Measurements from ENCODE around the gene POLR1E. TPM values are rescaled to one million over a fixed set of nuclear protein-coding genes. Genes with fewer than 3 reads are reported as not detected.

POLR1E gene
- total RNA-seq, 1 experiment from 2014 or later: 31.4 TPM

DNA sequence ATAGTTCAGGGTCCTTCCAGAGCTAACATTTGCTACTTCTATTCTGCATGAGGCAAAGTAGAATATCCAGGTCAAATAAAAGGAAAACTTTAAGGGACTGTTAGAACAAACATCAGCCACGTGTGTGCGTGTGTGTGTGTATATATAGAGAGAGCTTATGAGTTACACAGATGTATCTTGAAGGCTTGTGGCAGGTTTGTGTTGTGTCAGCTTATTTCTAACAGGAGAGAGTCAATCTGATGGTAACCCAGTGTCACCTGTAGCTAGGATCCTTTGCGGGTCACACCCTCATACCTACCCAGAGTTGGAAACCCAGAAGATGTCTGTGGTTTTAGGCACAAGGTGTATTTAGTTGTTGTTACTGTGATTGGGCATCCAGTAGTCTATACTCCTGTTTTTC is 12.7 kb downstream of the POLR1E start:
- DNase-seq (ENCODE audit: low spot score) (no peak), ATAC-seq (no peak)
- Mint-ChIP-seq H3K27ac (no peak overlapping the region), H3K4me1 (no peaks in the 10 kb centered on the region), H3K4me3 (no peak overlapping the region), H3K36me3 (peaks cover 87% of the 10 kb centered on the region), H3K9me3 (no peaks in the 10 kb centered on the region), H3K27me3 (ENCODE audit: low read depth) (no peaks in the 10 kb centered on the region)
- ChIA-PET POLR2A (no interaction called here), CTCF (interaction anchor here (0.5 kb wide), 1 partner anchor 55 kb away, joined by 4 read pairs; no protein-coding TSS in a partner anchor)
- TF ChIP-seq, protein P1, sequence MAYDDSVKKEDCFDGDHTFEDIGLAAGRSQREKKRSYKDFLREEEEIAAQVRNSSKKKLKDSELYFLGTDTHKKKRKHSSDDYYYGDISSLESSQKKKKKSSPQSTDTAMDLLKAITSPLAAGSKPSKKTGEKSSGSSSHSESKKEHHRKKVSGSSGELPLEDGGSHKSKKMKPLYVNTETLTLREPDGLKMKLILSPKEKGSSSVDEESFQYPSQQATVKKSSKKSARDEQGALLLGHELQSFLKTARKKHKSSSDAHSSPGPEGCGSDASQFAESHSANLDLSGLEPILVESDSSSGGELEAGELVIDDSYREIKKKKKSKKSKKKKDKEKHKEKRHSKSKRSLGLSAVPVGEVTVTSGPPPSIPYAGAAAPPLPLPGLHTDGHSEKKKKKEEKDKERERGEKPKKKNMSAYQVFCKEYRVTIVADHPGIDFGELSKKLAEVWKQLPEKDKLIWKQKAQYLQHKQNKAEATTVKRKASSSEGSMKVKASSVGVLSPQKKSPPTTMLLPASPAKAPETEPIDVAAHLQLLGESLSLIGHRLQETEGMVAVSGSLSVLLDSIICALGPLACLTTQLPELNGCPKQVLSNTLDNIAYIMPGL (CRISPR knock-in tag; IDR thresholded peaks at IDR 0.05): no peak
- TF ChIP-seq FOXK1 (CRISPR knock-in tag; IDR thresholded peaks at IDR 0.05) (no peak), NR3C1 (CRISPR knock-in tag; conservative IDR thresholded peaks at IDR 0.05; ENCODE audit: low read depth) (no peak), ZNF263 (CRISPR knock-in tag; IDR thresholded peaks at IDR 0.05; ENCODE audit: low read depth) (no peak), NR2C2 (CRISPR knock-in tag; IDR thresholded peaks at IDR 0.05) (no peak), FOXP1 (CRISPR knock-in tag; IDR thresholded peaks at IDR 0.05; ENCODE audit: borderline replicate concordance) (no peak), SMAD3 (CRISPR knock-in tag; IDR thresholded peaks at IDR 0.05; ENCODE audit: borderline replicate concordance) (no peak), MYBL2 (CRISPR knock-in tag; IDR thresholded peaks at IDR 0.05) (no peak), ESRRA (CRISPR knock-in tag; IDR thresholded peaks at IDR 0.05; ENCODE audit: borderline replicate concordance) (no peak), NR1H2 (CRISPR knock-in tag; IDR thresholded peaks at IDR 0.05) (no peak)
- TF ChIP-seq, protein P2, sequence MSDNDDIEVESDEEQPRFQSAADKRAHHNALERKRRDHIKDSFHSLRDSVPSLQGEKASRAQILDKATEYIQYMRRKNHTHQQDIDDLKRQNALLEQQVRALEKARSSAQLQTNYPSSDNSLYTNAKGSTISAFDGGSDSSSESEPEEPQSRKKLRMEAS (CRISPR knock-in tag; IDR thresholded peaks at IDR 0.05): no peak
- TF ChIP-seq, protein P3, sequence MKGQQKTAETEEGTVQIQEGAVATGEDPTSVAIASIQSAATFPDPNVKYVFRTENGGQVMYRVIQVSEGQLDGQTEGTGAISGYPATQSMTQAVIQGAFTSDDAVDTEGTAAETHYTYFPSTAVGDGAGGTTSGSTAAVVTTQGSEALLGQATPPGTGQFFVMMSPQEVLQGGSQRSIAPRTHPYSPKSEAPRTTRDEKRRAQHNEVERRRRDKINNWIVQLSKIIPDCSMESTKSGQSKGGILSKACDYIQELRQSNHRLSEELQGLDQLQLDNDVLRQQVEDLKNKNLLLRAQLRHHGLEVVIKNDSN (CRISPR knock-in tag; IDR thresholded peaks at IDR 0.05): no peak
- TF ChIP-seq, protein P4, sequence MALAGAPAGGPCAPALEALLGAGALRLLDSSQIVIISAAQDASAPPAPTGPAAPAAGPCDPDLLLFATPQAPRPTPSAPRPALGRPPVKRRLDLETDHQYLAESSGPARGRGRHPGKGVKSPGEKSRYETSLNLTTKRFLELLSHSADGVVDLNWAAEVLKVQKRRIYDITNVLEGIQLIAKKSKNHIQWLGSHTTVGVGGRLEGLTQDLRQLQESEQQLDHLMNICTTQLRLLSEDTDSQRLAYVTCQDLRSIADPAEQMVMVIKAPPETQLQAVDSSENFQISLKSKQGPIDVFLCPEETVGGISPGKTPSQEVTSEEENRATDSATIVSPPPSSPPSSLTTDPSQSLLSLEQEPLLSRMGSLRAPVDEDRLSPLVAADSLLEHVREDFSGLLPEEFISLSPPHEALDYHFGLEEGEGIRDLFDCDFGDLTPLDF (CRISPR knock-in tag; IDR thresholded peaks at IDR 0.05): no peak
- TF ChIP-seq, protein P5, sequence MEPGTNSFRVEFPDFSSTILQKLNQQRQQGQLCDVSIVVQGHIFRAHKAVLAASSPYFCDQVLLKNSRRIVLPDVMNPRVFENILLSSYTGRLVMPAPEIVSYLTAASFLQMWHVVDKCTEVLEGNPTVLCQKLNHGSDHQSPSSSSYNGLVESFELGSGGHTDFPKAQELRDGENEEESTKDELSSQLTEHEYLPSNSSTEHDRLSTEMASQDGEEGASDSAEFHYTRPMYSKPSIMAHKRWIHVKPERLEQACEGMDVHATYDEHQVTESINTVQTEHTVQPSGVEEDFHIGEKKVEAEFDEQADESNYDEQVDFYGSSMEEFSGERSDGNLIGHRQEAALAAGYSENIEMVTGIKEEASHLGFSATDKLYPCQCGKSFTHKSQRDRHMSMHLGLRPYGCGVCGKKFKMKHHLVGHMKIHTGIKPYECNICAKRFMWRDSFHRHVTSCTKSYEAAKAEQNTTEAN (CRISPR knock-in tag; IDR thresholded peaks at IDR 0.05): no peak
- TF ChIP-seq, protein P6, sequence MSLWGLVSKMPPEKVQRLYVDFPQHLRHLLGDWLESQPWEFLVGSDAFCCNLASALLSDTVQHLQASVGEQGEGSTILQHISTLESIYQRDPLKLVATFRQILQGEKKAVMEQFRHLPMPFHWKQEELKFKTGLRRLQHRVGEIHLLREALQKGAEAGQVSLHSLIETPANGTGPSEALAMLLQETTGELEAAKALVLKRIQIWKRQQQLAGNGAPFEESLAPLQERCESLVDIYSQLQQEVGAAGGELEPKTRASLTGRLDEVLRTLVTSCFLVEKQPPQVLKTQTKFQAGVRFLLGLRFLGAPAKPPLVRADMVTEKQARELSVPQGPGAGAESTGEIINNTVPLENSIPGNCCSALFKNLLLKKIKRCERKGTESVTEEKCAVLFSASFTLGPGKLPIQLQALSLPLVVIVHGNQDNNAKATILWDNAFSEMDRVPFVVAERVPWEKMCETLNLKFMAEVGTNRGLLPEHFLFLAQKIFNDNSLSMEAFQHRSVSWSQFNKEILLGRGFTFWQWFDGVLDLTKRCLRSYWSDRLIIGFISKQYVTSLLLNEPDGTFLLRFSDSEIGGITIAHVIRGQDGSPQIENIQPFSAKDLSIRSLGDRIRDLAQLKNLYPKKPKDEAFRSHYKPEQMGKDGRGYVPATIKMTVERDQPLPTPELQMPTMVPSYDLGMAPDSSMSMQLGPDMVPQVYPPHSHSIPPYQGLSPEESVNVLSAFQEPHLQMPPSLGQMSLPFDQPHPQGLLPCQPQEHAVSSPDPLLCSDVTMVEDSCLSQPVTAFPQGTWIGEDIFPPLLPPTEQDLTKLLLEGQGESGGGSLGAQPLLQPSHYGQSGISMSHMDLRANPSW (CRISPR knock-in tag; conservative IDR thresholded peaks at IDR 0.05; ENCODE audit: low read depth): no peak

DNA sequence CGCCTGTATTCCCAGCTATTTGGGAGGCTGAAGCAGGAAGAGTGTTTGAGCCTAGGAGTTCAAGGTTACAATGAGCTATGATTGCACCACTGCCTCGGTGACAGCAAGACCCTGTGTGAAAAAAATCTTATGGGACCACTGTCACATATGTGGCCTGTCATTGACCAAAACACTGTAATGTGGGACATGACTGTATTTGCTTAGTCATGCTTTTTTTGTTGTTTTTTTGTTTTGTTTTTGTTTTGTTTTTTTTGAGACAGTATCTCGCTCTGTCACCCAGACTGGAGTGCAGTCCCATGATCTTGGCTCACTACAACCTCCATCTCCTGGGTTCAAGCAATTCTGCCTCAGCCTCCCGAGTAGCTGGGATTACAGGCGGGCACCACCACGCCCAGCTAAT is 13.5 kb downstream of the POLR1E start:
- H3K4me1 Mint-ChIP-seq: no peaks in the 10 kb centered on the region
- no peaks in the 10 kb centered on the region for H3K9me3 Mint-ChIP-seq
- no peak overlapping the region for H3K27ac Mint-ChIP-seq
- ChIA-PET POLR2A (no interaction called here), CTCF (interaction anchor here (1.5 kb wide), 1 partner anchor 12 kb away, joined by 3 read pairs; no protein-coding TSS in a partner anchor)
- no peak for DNase-seq (ENCODE audit: low spot score)
- H3K36me3 Mint-ChIP-seq: peaks cover 87% of the 10 kb centered on the region
- ATAC-seq: no peak
- H3K4me3 Mint-ChIP-seq: no peak overlapping the region
- H3K27me3 Mint-ChIP-seq (ENCODE audit: low read depth): no peaks in the 10 kb centered on the region
- TF ChIP-seq FOXK1 (CRISPR knock-in tag; IDR thresholded peaks at IDR 0.05) (no peak), ZNF121 (CRISPR knock-in tag; IDR thresholded peaks at IDR 0.05) (no peak), ETV6 (CRISPR knock-in tag; IDR thresholded peaks at IDR 0.05) (no peak), CREB1 (CRISPR knock-in tag; IDR thresholded peaks at IDR 0.05) (no peak), GABPB1 (CRISPR knock-in tag; IDR thresholded peaks at IDR 0.05) (no peak), JUN (CRISPR knock-in tag; IDR thresholded peaks at IDR 0.05) (no peak), FOXJ3 (CRISPR knock-in tag; IDR thresholded peaks at IDR 0.05; ENCODE audit: borderline replicate concordance) (no peak)
- TF ChIP-seq, protein P7, sequence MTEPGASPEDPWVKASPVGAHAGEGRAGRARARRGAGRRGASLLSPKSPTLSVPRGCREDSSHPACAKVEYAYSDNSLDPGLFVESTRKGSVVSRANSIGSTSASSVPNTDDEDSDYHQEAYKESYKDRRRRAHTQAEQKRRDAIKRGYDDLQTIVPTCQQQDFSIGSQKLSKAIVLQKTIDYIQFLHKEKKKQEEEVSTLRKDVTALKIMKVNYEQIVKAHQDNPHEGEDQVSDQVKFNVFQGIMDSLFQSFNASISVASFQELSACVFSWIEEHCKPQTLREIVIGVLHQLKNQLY (CRISPR knock-in tag; IDR thresholded peaks at IDR 0.05): no peak
- TF ChIP-seq, protein P8, sequence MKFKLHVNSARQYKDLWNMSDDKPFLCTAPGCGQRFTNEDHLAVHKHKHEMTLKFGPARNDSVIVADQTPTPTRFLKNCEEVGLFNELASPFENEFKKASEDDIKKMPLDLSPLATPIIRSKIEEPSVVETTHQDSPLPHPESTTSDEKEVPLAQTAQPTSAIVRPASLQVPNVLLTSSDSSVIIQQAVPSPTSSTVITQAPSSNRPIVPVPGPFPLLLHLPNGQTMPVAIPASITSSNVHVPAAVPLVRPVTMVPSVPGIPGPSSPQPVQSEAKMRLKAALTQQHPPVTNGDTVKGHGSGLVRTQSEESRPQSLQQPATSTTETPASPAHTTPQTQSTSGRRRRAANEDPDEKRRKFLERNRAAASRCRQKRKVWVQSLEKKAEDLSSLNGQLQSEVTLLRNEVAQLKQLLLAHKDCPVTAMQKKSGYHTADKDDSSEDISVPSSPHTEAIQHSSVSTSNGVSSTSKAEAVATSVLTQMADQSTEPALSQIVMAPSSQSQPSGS (CRISPR knock-in tag; IDR thresholded peaks at IDR 0.05; ENCODE audit: borderline replicate concordance, low read depth): no peak
- TF ChIP-seq, protein P9, sequence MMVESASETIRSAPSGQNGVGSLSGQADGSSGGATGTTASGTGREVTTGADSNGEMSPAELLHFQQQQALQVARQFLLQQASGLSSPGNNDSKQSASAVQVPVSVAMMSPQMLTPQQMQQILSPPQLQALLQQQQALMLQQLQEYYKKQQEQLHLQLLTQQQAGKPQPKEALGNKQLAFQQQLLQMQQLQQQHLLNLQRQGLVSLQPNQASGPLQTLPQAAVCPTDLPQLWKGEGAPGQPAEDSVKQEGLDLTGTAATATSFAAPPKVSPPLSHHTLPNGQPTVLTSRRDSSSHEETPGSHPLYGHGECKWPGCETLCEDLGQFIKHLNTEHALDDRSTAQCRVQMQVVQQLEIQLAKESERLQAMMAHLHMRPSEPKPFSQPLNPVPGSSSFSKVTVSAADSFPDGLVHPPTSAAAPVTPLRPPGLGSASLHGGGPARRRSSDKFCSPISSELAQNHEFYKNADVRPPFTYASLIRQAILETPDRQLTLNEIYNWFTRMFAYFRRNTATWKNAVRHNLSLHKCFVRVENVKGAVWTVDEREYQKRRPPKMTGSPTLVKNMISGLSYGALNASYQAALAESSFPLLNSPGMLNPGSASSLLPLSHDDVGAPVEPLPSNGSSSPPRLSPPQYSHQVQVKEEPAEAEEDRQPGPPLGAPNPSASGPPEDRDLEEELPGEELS (CRISPR knock-in tag; IDR thresholded peaks at IDR 0.05): no peak

Data from WTC11 (cell line).